A204.1 (cell line): ENCODE measurements around the gene DOHH.

ENCODE experiments used
- FAIRE-seq: peaks from 2 replicates; lab custom pipeline; 2012; peaks lifted over from hg19 to GRCh38; lab: Jason Lieb, UNC

The DOHH gene

DNA sequence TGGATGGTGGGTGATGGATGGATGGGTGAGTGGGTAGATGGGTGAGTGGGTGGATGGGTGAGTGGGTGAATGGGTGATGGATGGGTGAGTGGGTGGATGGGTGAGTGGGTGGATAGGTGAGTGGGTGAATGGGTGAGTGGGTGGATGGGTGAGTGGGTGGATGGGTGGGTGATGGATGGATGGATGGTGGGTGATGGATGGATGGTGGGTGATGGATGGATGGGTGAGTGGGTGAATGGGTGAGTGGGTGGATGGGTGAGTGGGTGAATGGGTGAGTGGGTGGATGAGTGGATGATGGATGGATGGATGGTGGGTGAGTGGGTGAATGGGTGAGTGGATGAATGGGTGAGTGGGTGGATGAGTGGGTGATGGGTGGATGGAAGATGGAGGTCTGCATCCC lies 23.0 kb downstream of the DOHH start:
- no peak for FAIRE-seq

DNA sequence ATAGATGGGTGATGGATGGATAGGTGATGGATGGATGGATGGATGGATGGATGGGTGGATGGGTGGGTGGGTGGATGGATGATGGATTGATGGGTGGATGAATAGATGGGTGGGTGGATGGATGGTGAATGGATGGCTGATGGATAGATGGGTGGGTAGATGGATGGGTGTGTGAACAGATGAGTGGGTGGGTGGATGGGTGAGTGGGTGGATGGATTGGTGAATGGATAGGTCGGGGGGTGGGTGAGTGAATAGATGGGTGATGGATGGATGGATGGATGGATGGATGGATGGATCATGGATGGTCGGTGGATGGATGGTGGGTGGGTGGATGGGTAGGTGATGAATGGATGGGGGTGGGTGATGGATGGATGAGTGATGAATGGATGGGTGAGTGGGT lies 23.6 kb downstream of the DOHH start:
- no peak for FAIRE-seq

DNA sequence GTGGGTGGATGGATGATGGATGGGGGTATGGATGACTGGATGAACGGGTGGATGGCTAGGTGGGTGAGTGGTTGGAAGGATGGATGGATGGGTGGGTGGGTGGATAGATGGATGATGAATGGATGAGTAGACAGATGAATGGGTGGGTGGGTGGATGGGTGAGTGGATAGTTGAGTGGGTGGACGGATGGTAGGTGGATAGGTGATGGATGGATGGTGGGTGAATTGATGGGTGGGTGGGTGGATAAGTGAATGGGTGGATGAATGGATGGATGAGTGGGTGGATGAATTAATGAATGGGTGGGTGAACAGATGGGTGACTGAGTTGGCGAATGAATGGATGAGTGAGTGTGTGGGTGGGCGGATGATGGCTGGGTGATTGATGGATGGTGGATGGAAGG lies 25.0 kb downstream of the DOHH start:
- no peak for FAIRE-seq

DNA sequence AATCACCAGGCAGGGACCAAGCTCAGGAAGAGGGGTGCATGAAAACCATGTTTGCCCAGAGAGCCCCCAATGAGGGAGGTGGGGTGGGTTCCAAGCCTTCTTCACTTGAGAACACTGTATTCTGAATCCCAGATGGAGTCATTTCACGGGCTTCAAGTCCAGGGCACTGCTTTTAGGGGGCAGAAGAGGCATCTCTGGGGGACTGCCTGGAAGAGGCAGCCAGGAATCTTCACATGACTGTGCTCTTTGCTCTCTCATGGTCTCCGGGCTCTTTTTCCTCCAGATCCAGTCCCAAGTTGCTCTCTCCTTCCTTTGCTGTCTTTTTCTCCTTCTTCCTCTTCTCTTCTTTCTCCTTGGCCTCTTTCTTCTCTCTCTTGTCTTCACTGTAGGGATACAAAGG lies 25.9 kb downstream of the DOHH start:
- FAIRE-seq = no peak

DNA sequence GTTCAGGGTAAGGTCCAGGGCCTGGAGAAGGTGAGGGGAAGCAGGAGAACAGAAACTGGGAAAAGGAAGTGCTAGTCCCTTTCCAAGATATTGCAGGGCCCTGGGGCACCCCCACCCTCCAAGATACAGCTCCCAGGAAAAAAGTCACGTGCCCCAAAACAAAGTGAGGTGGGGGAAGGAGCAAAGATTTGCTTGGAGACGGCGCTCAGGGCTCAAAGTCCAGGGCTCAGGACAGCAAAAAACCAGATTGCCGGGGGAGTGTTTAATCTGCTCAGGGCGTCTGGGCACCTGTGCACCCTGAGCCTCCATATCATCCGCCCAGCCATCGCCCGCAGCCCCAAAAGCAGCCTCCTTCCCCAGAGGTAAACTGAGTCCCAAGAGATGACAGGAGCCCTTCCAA lies 26.5 kb downstream of the DOHH start:
- no peak for FAIRE-seq

- FAIRE-seq = no peak
Measured at GRCh38 chr19:3471954-3472655, 28.4 kb downstream of the DOHH start.

- FAIRE-seq = no peak
Measured at GRCh38 chr19:3470500-3471128, 29.9 kb downstream of the DOHH start.

GRCh38 chr19:3469638-3470499 lies 30.6 kb downstream of the DOHH start:
- no peak for FAIRE-seq

DNA sequence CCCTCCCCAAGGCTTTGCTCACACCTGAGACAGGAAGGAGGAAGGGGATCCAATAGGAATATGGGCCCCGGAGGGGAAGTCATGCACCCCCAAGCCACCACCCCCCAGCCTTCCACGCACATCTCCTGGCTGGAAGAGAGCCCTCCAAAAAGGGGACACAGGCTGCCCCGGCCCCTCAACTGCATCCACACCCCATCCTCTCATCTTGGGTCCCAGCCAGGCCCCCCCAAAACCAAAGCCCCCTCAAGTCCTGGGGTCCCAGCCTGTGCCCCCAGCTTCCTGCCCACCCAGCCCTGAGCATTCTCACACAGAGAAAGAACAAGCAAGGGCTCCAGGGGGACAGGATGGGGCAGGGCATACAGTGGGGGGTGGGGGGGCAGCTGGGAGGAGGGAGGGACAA lies 32.3 kb downstream of the DOHH start:
- FAIRE-seq = no peak

DNA sequence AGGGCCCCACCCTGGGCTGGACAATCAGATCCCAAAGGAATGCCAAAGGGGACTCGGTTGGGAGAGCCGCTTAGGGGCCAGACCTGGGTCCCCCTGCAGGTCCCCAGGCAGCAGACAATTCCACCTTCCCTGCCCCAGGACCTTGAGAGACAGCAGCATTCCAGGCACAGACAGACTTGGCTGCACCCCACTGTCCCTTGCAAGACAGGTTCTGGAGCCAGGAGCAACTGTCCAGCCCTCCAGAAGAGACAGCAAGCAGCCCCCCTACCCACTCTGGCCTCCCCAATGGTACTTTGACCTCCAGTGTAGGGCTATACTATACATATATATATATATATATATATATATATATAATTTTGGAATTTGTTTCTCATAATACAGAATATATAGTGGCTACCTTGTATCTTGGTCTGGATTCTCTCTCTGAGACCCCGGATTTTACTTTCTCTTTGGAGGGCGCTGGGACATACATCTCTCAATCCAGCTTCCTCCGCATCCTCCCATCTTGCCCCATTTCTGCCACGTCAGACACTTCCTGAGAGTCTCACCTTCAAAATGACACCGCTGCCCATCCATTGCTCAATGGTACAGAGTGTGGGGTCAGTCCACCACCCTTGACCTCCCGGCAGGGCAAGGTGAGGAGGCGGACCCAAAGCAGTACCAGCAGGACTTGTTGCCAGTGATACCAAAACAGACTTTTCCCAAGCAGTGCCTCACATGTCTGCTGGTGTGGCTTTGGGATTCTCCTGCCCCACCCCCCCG lies 32.9 kb downstream of the DOHH start:
- FAIRE-seq = no peak

GRCh38 chr19:3466635-3467034 lies 33.8 kb downstream of the DOHH start:
- FAIRE-seq = no peak

DNA sequence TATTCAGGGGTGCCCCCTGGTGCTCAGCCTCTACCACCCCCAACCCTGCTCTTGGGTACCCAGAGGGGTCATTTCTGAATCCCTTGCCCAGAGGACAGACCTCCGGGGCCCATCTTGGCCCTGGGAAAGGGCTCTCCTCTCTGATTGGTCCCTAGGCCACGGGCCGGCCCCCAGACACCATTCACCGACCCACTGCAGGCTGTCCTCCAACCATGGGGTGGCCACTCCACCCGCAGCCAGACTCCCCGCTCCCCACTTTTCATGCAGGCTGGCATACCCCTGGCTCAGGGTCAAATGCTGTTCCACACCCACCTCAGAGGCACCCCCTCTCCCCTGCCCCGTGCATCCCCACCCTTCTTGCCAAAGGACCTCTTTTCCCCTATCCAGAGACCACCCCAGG lies 34.9 kb downstream of the DOHH start:
- no peak for FAIRE-seq

- no peak for FAIRE-seq
Measured at GRCh38 chr19:3464587-3465235, 35.8 kb downstream of the DOHH start.

DNA sequence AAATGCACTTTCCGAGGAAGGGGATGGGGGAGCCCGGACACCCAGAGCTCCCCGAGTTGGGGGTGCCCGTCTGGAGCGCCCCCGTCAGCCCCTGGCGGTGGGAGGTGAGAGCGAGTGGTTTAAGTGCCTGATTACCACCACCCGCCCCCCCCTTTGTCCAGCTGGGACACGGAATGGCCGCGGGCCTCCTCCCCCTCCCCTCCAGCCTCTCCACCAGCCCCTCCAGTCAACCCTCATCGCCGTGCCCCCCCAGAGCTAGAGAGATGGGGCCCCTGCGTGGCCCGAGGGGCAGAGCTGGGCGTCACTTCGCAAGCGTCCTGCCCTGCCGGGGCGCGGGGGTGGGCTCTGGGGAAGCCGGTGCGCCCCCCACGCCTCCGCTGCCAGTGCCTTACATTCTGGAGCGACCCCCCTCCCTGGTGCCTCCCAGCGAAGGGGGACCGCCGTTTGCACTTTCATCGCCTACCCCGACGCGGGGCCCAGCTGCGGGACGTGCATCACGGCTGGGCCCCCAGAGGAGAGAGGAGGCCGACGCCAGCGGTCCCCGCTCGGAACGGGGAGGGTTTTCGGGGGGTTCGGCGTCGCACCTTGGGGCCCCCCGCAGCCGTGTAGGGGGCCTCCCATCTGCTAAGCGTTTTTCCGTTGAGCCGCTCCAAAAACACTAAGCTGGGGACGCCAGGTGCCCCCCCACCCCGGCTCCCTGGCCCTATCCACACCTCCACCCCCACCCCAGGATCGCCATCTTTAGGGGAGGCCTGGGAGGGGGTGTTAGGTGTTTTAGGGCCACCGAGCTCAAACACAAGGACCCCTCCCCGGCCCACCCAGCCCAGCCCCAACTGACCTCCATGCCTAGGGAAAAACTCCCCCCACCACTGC lies 36.5 kb downstream of the DOHH start:
- FAIRE-seq = no peak

GRCh38 chr19:3462991-3463713 lies 37.3 kb downstream of the DOHH start:
- no peak for FAIRE-seq

DNA sequence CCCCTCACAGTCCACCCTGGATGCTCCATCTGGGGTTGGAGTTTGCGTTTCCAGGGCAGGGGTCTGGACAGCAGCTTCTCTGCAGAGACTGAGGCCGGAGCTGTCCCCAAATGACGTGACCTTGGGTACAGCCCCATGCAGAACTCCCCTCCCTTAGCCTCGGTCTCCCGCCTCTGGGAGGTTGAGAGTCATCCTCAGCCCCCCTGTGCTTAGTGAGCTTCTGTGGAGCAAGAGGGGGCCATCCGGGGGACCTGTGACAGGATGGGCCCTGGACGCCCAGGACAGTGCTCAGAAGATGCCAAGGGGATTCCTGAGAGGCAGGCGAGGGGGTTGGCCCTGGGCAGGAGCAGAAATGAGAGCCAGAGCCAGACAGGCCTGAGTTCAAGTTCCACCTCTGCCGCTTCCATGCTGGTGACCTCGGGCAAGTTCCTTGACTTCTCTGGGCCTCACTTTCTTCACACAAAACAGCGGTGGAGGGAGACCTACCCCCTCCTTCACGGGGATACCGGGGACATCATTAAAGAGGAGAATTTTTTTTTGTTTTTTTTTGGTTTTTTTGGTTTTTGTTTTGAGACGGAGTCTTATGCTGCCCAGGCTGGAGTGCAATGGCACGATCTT lies 40.4 kb downstream of the DOHH start:
- no peak for FAIRE-seq

- no peak for FAIRE-seq
Measured at GRCh38 chr19:3459089-3459881, 41.2 kb downstream of the DOHH start.

DNA sequence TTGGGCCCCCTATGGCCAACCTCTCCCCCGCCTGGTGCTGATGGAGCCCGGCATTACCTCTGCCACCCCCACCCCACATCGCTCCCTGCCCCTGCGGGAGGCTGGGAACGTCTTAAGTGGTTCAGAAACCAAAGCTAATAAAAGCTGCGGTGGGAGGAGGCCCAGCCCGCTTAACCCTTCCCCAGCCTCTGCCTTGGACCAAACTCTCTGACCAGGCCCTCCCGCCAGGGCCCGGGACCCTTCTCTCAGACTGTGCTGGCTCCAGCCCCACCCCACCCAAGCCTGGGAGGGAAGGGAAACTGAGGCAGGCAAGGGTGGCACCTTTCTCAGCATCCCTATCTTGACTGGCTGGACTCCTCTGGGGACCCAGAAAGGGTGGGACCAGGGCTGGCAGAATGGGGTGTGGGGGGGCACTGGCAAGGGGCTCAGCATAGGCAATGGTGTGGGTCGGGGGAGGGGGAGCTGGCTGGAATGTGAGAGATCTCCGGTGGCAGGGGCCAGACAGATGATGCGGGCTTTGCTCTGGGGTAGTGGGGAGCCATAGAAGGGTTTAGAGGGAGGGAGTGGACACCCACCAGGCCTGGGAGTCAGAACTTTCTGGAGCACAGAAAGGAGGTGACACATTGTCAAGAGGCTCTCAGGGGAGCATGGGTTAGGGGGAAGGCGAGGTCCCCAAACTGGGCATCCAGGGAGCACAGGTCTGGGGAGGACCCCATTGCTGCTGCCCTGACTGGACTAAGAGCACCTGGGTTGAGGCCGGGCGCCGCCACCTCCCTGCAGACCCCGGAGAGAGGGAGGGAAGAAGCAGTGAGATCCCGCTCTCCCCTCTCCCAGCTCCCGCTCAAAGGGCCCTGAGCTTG lies 42.0 kb downstream of the DOHH start:
- no peak for FAIRE-seq
